Mucosa of rectum (tissue), 2 donors: Measurements from ENCODE around the gene SNAP47.

Source experiments
- H3K27ac ChIP-seq, 2 donors: one replicate each; pipeline ENCODE4 v1.7.0; 2013; ENCODE audit warnings: inconsistent platforms in 2 of 2, low read depth in 2 of 2, low read length in 2 of 2
- H3K27me3 ChIP-seq, 2 donors: one replicate each; pipeline ENCODE4 v1.7.0; 2013; ENCODE audit warnings: low read length in 2 of 2; ENCODE audit not compliant: control insufficient read depth in 2 of 2, insufficient read depth in 2 of 2
- H3K36me3 ChIP-seq, 2 donors: one replicate each; pipeline ENCODE4 v1.7.0; 2013; ENCODE audit warnings: low read length in 2 of 2; ENCODE audit not compliant: control insufficient read depth in 2 of 2, insufficient read depth in 2 of 2
- H3K4me1 ChIP-seq, 2 donors: one replicate each; pipeline ENCODE4 v1.7.0; 2013; ENCODE audit warnings: low read length in 2 of 2, mild to moderate bottlenecking in 1 of 2; ENCODE audit not compliant: control insufficient read depth in 2 of 2, insufficient read depth in 2 of 2
- H3K4me3 ChIP-seq, 2 donors: one replicate each; pipeline ENCODE4 v1.7.0; 2013; ENCODE audit warnings: low read length in 2 of 2
- H3K9ac ChIP-seq, 2 donors: one replicate each; pipeline ENCODE4 v1.7.0; 2013; ENCODE audit warnings: low read length in 2 of 2, low read depth in 1 of 2, mild to moderate bottlenecking in 1 of 2
- H3K9me3 ChIP-seq, 2 donors: one replicate each; pipeline ENCODE4 v1.7.0; 2013; ENCODE audit warnings: low read length in 2 of 2; ENCODE audit not compliant: control insufficient read depth in 2 of 2
- donor health status: healthy.
- donor health status: Normal muscosa, but diverticular disease.

The SNAP47 gene

DNA sequence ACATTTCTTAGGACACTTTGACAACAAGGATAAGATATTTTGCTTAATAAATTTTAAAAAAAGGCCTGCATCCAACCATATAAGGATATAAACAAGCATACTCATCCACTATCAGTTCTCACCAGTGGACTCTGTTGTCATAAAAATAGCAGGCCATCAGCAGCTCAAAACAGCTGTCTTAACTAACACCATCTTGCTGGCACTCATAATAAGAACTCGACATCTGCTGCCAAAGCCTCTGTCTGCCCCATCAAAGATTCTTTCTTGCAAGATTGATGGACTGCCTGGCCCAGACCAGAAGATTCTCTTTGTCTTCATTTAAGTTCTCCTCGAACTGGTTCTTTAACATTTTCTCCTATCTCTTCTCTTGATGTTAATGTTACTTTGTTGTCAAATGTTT lies 10.2 kb upstream of the SNAP47 start:
- H3K9ac ChIP-seq = no peak overlapping the region
- H3K4me1 ChIP-seq = peaks cover 8 to 9% of the 10 kb centered on the region in 2 donors
- H3K27ac ChIP-seq = no peak overlapping the region
- no peak overlapping the region for H3K4me3 ChIP-seq
- H3K27me3 ChIP-seq = no peaks in the 10 kb centered on the region
- H3K36me3 ChIP-seq = no peaks in the 10 kb centered on the region
- peaks cover 2% of the 10 kb centered on the region in 2 donors for H3K9me3 ChIP-seq

DNA sequence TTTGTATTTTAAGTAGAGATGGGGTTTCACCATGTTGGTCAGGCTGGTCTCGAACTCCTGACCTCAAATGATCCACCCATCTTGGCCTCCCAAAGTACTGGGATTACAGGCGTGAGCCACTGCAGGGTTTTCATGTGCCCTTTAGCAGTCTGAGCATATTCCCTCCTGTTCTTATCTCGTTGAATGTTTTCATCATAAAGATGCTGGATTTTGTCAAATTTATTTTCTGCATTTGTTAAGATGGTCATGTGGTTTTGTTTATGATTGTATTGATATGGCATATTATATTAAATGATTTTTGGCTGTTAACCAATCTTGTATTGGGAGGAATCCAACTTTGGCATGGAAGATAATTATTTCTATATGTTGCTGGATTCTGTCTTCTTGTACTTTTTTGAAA lies 8.9 kb upstream of the SNAP47 start:
- Histone ChIP-seq H3K27ac (no peak overlapping the region), H3K4me1 (peaks cover 8 to 13% of the 10 kb centered on the region in 2 donors), H3K27me3 (no peaks in the 10 kb centered on the region), H3K9me3 (no peaks in the 10 kb centered on the region), H3K4me3 (no peak overlapping the region), H3K36me3 (no peaks in the 10 kb centered on the region), H3K9ac (no peak overlapping the region)

DNA sequence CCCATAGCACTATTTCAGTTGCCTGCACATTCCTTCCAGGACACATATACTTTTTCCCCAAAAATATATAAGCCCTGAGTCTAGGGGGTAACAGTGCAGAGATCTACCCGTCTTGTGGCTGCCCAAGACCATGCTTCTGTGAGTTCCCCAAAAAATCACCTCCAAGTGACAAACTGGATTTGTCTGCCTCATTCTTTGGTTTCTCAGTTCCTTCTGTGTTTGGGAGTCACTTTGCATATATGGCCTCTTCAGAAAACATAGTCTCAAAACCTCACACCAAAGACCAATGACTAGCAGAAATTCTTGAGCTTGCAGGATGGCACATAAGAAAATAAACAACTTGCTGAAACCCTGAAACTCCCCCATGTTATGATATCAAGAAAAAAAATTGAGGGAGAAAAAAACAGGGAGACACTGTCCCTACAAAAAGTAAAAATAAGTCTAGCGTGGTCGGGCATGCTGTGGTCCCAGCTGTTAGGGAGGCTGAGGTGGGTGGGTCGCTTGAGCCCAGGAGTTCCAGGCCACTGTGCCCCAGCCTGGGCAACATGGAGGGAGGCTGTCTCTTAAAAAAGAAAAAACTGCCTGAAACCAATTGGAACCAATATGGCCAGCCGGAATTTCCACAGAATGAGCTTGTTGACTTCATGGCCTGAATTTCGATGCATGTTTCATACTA lies 8.2 kb upstream of the SNAP47 start:
- no peaks in the 10 kb centered on the region for H3K9me3 ChIP-seq
- no peak overlapping the region for H3K27ac ChIP-seq
- H3K4me1 ChIP-seq = peaks cover 8 to 13% of the 10 kb centered on the region in 2 donors
- H3K4me3 ChIP-seq = no peak overlapping the region
- no peaks in the 10 kb centered on the region for H3K27me3 ChIP-seq
- no peaks in the 10 kb centered on the region for H3K36me3 ChIP-seq
- H3K9ac ChIP-seq = no peak overlapping the region

DNA sequence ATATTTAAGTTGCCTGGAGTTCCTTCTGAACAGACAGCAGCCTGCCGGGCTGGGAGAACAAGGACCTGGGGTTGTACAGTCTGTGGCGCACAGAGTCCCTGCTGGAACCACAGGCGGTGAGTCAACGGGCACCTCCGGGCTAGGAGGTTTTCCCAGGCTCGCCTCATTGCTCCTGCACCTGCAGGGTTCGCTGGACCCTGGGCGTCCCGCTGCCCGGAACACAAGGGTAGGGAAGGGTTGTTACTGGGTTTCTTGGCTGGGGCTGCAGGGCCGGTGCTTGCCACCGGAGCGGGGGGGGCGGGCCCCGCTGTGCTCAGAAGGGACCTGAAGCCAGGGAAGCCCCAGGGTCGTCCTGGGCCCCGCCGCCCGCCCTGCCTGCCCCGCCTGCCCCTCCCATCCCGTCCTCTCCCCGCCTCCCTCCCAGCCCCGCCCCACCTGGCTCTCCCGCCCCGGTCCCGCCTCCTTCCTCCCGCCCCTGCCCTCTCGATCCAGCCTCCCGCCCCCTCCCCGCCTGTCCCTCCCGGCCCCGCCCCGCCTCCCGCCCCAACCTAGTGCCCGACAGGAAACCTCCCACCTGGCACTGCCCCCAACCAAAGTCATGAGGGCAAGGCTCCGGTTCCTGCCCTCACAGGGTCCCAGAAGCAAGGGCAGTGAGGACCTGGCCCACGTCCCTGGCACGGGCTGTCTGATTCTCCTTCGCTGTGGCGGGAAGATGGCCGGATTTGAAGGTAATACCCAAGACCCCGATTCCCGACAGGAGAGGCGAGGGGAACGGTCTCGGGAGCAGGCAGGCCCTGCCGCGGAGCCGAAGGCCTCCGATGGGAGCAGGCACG lies 7.0 kb upstream of the SNAP47 start:
- Histone ChIP-seq H3K4me1 (peaks cover 8 to 13% of the 10 kb centered on the region in 2 donors), H3K27me3 (no peaks in the 10 kb centered on the region), H3K27ac (peak overlapping the region; percentile 60 to 70), H3K9me3 (no peaks in the 10 kb centered on the region), H3K4me3 (peak overlapping the region; percentile 75 to 81), H3K9ac (peak overlapping the region; percentile 71 to 79), H3K36me3 (peaks cover 3 to 10% of the 10 kb centered on the region in 2 donors)

DNA sequence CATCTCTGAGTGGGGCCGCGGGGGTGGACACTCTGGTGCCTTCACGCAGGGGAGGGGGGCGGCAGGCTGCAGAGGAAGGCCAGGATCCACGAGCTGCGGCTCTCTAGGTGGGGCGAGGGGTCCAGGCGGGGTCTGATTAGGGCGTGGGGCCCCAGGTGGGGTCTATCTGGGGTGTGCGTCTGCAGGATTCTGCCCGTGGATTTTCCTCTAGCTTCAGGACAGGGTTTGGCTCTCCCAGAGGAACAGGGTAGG lies 6.4 kb upstream of the SNAP47 start:
- Histone ChIP-seq H3K27ac (peak overlapping the region; percentile 52 to 70), H3K36me3 (peaks cover 4 to 11% of the 10 kb centered on the region in 2 donors), H3K4me1 (peaks cover 8 to 18% of the 10 kb centered on the region in 2 donors), H3K4me3 (peak overlapping the region; percentile 75 to 81), H3K9ac (peak overlapping the region; percentile 71 to 79), H3K9me3 (no peaks in the 10 kb centered on the region), H3K27me3 (no peaks in the 10 kb centered on the region)

DNA sequence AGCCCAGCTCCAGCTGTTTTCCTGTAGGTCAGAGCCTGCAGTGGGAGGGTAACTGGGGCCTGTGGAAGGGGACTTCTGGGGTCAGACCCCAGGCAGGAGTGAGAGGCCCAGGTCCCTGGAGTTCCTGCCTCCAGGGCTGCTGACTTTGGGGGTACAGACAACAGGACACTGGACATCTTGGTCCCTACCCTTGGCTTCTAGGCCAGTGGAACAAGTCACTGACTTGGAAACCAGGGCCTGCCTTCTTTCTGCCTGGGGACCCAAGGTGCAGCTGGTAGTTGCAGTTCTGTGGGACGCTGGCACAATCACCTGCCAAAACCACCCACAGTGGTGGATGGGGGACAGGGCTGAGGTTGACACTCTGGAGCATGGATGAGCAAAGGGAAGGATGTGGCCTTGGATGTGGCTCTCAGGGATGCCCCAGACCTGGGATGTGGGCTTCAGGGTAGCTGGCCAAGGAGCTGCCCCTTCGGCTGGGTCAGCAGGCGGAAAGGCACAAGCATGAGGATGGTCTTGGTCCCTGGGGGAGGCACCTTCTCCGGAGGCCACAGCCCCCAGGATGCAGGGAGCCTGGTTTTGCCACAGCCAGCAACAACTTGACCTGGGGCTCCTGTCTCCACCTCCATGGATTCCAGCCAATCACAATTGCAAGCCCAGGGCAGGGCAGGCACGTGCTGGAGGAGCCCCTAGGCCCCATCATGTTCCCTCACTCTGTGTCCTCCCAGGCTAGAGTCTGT lies 5.9 kb upstream of the SNAP47 start:
- H3K36me3 ChIP-seq = peaks cover 4 to 11% of the 10 kb centered on the region in 2 donors
- H3K9ac ChIP-seq = peak overlapping the region in 1 of 2 donors; percentile 71
- H3K4me3 ChIP-seq = peak overlapping the region; percentile 75 to 81
- H3K27ac ChIP-seq = peak overlapping the region in 1 of 2 donors; percentile 70
- no peaks in the 10 kb centered on the region for H3K9me3 ChIP-seq
- peaks cover 13 to 22% of the 10 kb centered on the region in 2 donors for H3K4me1 ChIP-seq
- no peaks in the 10 kb centered on the region for H3K27me3 ChIP-seq

DNA sequence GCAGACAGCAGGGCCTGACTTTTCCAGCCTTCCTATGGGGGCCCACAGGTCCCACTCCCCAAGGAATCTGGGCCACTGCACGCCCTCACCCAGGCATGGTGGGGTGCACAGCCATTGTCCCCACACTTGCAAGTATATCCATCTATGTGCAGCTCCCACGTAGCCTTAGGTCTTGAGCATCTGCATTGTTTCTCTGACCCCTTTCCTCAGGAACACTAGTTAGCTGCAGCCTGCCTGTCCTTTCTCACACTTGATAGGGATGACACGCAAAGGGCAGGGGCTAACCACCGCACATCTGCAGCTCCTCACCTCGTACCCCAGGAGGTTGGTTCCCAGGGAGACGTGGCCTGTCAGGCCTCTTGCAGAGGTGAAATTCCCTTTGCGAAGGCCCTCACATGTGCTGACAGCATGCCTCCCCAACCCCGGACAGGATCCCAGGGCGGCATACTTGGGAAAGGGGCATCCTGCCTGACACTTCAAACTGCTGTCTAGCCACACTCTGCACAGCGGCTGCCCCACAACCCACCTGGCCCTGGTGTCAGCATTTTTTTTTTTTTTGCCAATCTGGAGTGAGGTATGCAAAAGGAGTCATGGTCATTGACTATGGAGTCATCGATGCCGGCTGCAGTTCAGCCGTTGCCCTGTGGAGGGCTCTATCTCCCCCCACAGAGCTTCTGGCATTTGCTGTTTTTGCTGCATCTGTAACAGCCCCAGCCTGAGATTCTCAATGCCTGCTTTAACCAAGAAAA lies 5.2 kb upstream of the SNAP47 start:
- no peaks in the 10 kb centered on the region for H3K27me3 ChIP-seq
- H3K27ac ChIP-seq = no peak overlapping the region
- H3K4me1 ChIP-seq = peaks cover 16 to 26% of the 10 kb centered on the region in 2 donors
- no peak overlapping the region for H3K4me3 ChIP-seq
- no peaks in the 10 kb centered on the region for H3K9me3 ChIP-seq
- H3K9ac ChIP-seq = no peak overlapping the region
- peaks cover 4 to 11% of the 10 kb centered on the region in 2 donors for H3K36me3 ChIP-seq

DNA sequence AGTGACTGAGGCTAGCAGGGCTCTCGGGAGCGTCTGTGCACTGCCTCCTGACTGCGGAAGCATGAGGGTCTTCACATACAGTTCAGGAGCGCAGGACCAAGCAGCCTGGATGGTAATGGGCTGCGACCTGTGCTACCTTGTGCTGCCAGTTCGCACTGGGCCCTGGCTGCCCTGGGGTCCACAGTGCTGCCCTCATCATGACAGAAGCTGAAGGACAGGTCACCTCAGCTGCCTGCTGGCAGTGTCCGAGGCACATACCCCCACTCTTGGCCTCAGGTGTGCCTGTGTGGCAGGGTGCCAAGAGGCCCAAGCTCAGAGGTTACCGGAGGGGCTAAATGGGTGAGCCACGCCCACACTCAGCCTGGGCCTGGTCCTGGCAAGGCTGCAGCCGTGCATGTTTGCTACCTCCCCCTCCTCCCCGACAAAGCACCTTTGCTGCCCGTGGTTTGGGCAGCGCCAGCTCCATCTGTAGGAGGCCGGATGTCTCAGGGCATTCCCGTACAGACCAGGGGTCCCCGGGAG lies 4.5 kb upstream of the SNAP47 start:
- no peaks in the 10 kb centered on the region for H3K27me3 ChIP-seq
- no peaks in the 10 kb centered on the region for H3K9me3 ChIP-seq
- H3K36me3 ChIP-seq = peaks cover 4 to 11% of the 10 kb centered on the region in 2 donors
- H3K4me3 ChIP-seq = no peak overlapping the region
- peaks cover 17 to 27% of the 10 kb centered on the region in 2 donors for H3K4me1 ChIP-seq
- H3K9ac ChIP-seq = no peak overlapping the region
- no peak overlapping the region for H3K27ac ChIP-seq

DNA sequence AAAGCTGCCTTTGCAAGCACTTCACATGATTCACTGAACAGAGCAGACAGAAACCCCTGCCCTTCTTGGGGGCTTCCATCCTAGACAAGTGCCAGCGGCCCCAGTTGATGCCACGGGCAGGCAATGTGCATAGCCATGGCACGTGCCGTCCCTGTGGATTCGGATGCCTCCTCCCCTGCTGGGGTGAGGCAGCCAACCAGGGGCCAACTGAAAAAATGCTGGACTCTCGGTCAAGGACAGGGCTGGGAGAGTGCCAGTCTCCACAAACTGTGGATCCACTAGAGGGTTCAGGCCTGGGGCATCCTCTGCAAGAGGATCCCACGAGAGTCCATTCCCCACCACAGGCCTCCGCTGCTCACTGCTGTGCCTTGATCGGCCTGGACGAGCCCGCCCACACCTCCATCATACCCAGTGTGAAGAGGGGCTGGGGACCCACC lies 4.0 kb upstream of the SNAP47 start:
- H3K9me3 ChIP-seq = no peaks in the 10 kb centered on the region
- H3K27ac ChIP-seq = no peak overlapping the region
- H3K4me1 ChIP-seq = peaks cover 22 to 33% of the 10 kb centered on the region in 2 donors

More for the DNA sequence above, 4.0 kb upstream of the SNAP47 start:
- Histone ChIP-seq H3K9ac (no peak overlapping the region), H3K4me3 (no peak overlapping the region), H3K27me3 (no peaks in the 10 kb centered on the region), H3K36me3 (peaks cover 4 to 11% of the 10 kb centered on the region in 2 donors)
